Measurements from ENCODE around the gene ZBTB44. TPM values are rescaled to one million over a fixed set of nuclear protein-coding genes. Genes with fewer than 3 reads are reported as not detected.

ZBTB44 gene
- total RNA-seq, 1 donor: 41.5 TPM

DNA sequence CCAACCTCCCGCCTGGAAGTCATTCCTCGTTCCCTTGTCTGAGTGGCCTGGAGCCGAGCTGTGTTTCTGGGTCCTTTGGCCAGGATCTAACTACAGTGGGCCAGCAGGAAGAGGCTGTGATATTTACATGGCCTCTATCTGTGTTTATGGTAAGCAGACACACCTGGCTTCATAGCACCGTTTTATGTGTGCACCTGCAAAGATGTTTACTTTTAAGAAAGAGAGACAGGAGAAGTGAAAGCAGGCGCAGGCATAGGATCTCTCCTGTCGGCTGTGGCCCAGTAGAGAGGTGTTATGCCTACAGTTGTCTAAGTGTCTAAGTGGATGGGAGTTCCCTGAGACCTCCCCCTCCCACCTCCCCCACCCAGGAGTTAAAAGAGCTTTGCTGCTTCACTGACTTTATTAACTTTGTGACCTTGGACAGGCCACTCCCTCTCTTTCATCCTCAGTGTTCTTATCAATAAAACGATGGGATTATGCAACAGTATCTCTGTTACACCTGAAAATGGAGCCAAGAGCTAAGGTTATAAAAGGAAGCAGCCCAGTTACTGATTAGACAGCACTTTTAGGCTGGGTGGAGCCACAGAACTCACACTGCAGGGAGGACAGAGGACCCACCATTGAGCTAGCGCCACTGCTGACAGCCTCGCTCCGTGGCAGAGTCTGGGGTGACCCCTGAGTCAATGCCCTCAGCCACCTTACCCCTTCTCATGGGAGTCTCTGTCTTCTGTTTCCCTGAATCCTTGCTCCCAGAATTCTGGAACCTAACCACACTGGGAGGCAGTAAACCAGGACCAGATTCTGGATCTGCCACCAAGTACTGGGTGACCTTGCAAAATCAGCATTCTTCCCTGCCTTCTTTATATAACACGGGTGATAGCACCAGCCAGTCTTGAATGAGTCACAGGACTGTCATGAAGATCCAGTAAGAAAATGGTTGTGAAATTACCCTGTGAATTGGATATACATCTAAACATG is 133.1 kb downstream of the ZBTB44 start:
- H3K4me3 ChIP-seq (ENCODE audit: low read depth, low read length): no peak overlapping the region
- DNase-seq (ENCODE audit: low read depth): peak; percentile 67
- no peak for TF ChIP-seq CTCF (IDR thresholded peaks at IDR 0.05; ENCODE audit: insufficient read depth, low read depth, low read length)

- TF ChIP-seq CTCF (IDR thresholded peaks at IDR 0.05; ENCODE audit: insufficient read depth, low read depth, low read length): no peak
- H3K4me3 ChIP-seq (ENCODE audit: low read depth, low read length): no peak overlapping the region
- no peak for DNase-seq (ENCODE audit: low read depth)
Observed at GRCh38 chr11:130180896-130181294, 133.8 kb downstream of the ZBTB44 start.

GRCh38 chr11:130180491-130180890 is 134.2 kb downstream of the ZBTB44 start:
- no peak overlapping the region for H3K4me3 ChIP-seq (ENCODE audit: low read depth, low read length)
- DNase-seq (ENCODE audit: low read depth): no peak
- TF ChIP-seq CTCF (IDR thresholded peaks at IDR 0.05; ENCODE audit: insufficient read depth, low read depth, low read length): no peak

- no peak for TF ChIP-seq CTCF (IDR thresholded peaks at IDR 0.05; ENCODE audit: insufficient read depth, low read depth, low read length)
- no peak for DNase-seq (ENCODE audit: low read depth)
- no peak overlapping the region for H3K4me3 ChIP-seq (ENCODE audit: low read depth, low read length)
Observed at GRCh38 chr11:130179396-130180306, 135.1 kb downstream of the ZBTB44 start.

- DNase-seq (ENCODE audit: low read depth): no peak
- no peak for TF ChIP-seq CTCF (IDR thresholded peaks at IDR 0.05; ENCODE audit: insufficient read depth, low read depth, low read length)
- H3K4me3 ChIP-seq (ENCODE audit: low read depth, low read length): no peak overlapping the region
Observed at GRCh38 chr11:130178441-130179339, 136.0 kb downstream of the ZBTB44 start.

GRCh38 chr11:130177782-130178181 is 136.9 kb downstream of the ZBTB44 start:
- no peak for TF ChIP-seq CTCF (IDR thresholded peaks at IDR 0.05; ENCODE audit: insufficient read depth, low read depth, low read length)
- no peak for DNase-seq (ENCODE audit: low read depth)
- H3K4me3 ChIP-seq (ENCODE audit: low read depth, low read length): no peak overlapping the region
